Measurements from ENCODE around the gene PRKCB. TPM values are rescaled to one million over a fixed set of nuclear protein-coding genes. Genes with fewer than 3 reads are reported as not detected.

Gene PRKCB
- total and polyA plus RNA-seq, 2 experiments from 2014 or later: 3.7 to 16.4 TPM

- Histone ChIP-seq H3K79me2 (replicated peaks; ENCODE audit: insufficient read depth) (no peaks in the 10 kb centered on the region), H3K36me3 (ENCODE audit: insufficient read depth) (no peaks in the 10 kb centered on the region), H3K27ac (ENCODE audit: low read depth) (no peak overlapping the region), H3K27me3 (ENCODE audit: insufficient read depth) (no peaks in the 10 kb centered on the region), H3K4me2 (no peak overlapping the region), H4K20me1 (replicated peaks; ENCODE audit: insufficient read depth) (no peaks in the 10 kb centered on the region), H3K4me3 (no peak overlapping the region), H3K9me2 (ENCODE audit: insufficient read depth) (0 out of 2 replicates have a peak, but pooled peaks cover 9% of the 10 kb centered on the region), H3F3A (replicated peaks; ENCODE audit: low read depth) (no peaks in the 10 kb centered on the region), H2AFZ (no peak overlapping the region), H3K4me1 (ENCODE audit: insufficient read depth) (peaks cover 12% of the 10 kb centered on the region)
- Mint-ChIP-seq H3K27ac (no peak overlapping the region), H3K4me1 (peaks cover 16% of the 10 kb centered on the region), H3K4me3 (no peak overlapping the region), H3K27me3 (ENCODE audit: insufficient read depth, low read depth, poor library complexity) (peaks cover 2% of the 10 kb centered on the region), H3K9me3 (no peaks in the 10 kb centered on the region; the same call in 2 of the 3 replicates), H3K36me3 (ENCODE audit: low read depth) (no peaks in the 10 kb centered on the region)
- TF ChIP-seq ZNF114 (CRISPR knock-in tag; IDR thresholded peaks at IDR 0.05) (no peak), NANOG (IDR thresholded peaks at IDR 0.05; ENCODE audit: borderline replicate concordance) (no peak), POLR2AphosphoS5 (IDR thresholded peaks at IDR 0.05; ENCODE audit: low read depth) (no peak), ZNF331 (CRISPR knock-in tag; IDR thresholded peaks at IDR 0.05; ENCODE audit: low read depth) (no peak), CREB1 (CRISPR knock-in tag; IDR thresholded peaks at IDR 0.05; ENCODE audit: low read depth) (no peak), ETS1 (IDR thresholded peaks at IDR 0.05) (no peak), STAT1 (IDR thresholded peaks at IDR 0.05; ENCODE audit: unreplicated experiment) (no peak), ZNF462 (CRISPR knock-in tag; IDR thresholded peaks at IDR 0.05) (no peak), JUNB (IDR thresholded peaks at IDR 0.05; ENCODE audit: unreplicated experiment) (no peak), EZH2phosphoT487 (IDR thresholded peaks at IDR 0.05; ENCODE audit: unreplicated experiment) (no peak), EZH2 (IDR thresholded peaks at IDR 0.05; ENCODE audit: low read depth, unreplicated experiment) (no peak)
- DNase-seq (ENCODE audit: low spot score): no peak
- no peak for ATAC-seq
Measured at GRCh38 chr16:24218299-24218698, 382.5 kb downstream of the PRKCB start.
